DND-41 (cell line): ENCODE results near the gene MAG.

Source experiments
- ATAC-seq: fragments of 200-7000 bp; cut with Tn5 transposase; 3 replicates; pipeline ENCODE4 v1.9.1; 2021; ENCODE audit warnings: low read depth; ENCODE audit not compliant: insufficient read depth
- DNase-seq: peaks from one replicate; pipeline ENCODE4 v3.0.0-alpha.2; 2020
- H2AFZ ChIP-seq: 2 replicates; pipeline ENCODE4 v1.6.0; 2012; ENCODE audit warnings: low read depth, low read length
- H3K27ac ChIP-seq: 2 replicates; pipeline ENCODE4 v1.5.1; 2012; ENCODE audit warnings: low read length, inconsistent platforms
- H3K27me3 ChIP-seq: fragments of 200-600 bp; sonication (generic); 2 replicates; pipeline ENCODE4 v1.6.0; 2012; ENCODE audit warnings: low read length, mild to moderate bottlenecking, inconsistent platforms; ENCODE audit not compliant: insufficient read depth, poor library complexity
- H3K36me3 ChIP-seq: 2 replicates; pipeline ENCODE4 v1.5.1; 2012; ENCODE audit warnings: low read length, inconsistent platforms; ENCODE audit not compliant: insufficient read depth
- H3K4me1 ChIP-seq: 2 replicates; pipeline ENCODE4 v1.5.1; 2012; ENCODE audit warnings: mild to moderate bottlenecking, low read length; ENCODE audit not compliant: insufficient read depth
- H3K4me2 ChIP-seq: 2 replicates; pipeline ENCODE4 v1.6.0; 2012; ENCODE audit warnings: mild to moderate bottlenecking, moderate library complexity, low read length, inconsistent platforms; ENCODE audit not compliant: insufficient read depth
- H3K4me3 ChIP-seq, 2 experiments: fragments of 200-600 bp in 1 of 2; shearing (Covaris generic) in 1 of 2; 2 replicates each; pipeline ENCODE4 v1.5.1; 2012 to 2016; ENCODE audit warnings: inconsistent platforms in 2 of 2, low read length in 2 of 2, mild to moderate bottlenecking in 2 of 2, low read depth in 1 of 2, moderate library complexity in 1 of 2
- H3K79me2 ChIP-seq: 2 replicates; pipeline ENCODE4 v1.6.0; 2012; ENCODE audit warnings: low read length, inconsistent platforms; ENCODE audit not compliant: insufficient read depth
- H3K9ac ChIP-seq: 2 replicates; pipeline ENCODE4 v1.6.0; 2012; ENCODE audit warnings: low read depth, mild to moderate bottlenecking, inconsistent platforms, low read length, moderate library complexity
- H3K9me3 ChIP-seq: 2 replicates; pipeline ENCODE4 v1.5.1; 2012; ENCODE audit warnings: low read length, moderate library complexity, mild to moderate bottlenecking, inconsistent platforms; ENCODE audit not compliant: insufficient read depth, severe bottlenecking
- H4K20me1 ChIP-seq: 2 replicates; pipeline ENCODE4 v1.6.0; 2012; ENCODE audit warnings: low read length; ENCODE audit not compliant: insufficient read depth
- CTCF ChIP-seq: IDR thresholded peaks from 2 replicates; pipeline ENCODE4 v1.5.1; 2012; ENCODE audit warnings: borderline replicate concordance, low read length, moderate library complexity, mild to moderate bottlenecking; ENCODE audit not compliant: poor library complexity, severe bottlenecking; ENCODE audit errors: extremely low read depth
- EZH2 ChIP-seq: IDR thresholded peaks from 3 replicates; pipeline ENCODE4 v1.6.1; 2012; ENCODE audit warnings: borderline replicate concordance, low read depth, mild to moderate bottlenecking, moderate library complexity, low read length, inconsistent platforms; ENCODE audit not compliant: severe bottlenecking

Gene MAG

GRCh38 chr19:35351411-35352176, 59.6 kb downstream of the MAG start:
- peaks cover 11% of the 10 kb centered on the region for H3K27me3 ChIP-seq
- no peak overlapping the region for H3K4me2 ChIP-seq
- no peak for ATAC-seq
- H3K27ac ChIP-seq = no peak overlapping the region
- H4K20me1 ChIP-seq = no peaks in the 10 kb centered on the region
- no peak overlapping the region for H3K4me3 ChIP-seq
- H3K9me3 ChIP-seq = no peaks in the 10 kb centered on the region
- no peaks in the 10 kb centered on the region for H3K79me2 ChIP-seq
- no peak for DNase-seq
- TF ChIP-seq CTCF (no peak), EZH2 (no peak)
- no peak overlapping the region for H2AFZ ChIP-seq
- H3K4me1 ChIP-seq = peaks cover 15% of the 10 kb centered on the region
- no peaks in the 10 kb centered on the region for H3K36me3 ChIP-seq
- H3K9ac ChIP-seq = no peak overlapping the region

DNA sequence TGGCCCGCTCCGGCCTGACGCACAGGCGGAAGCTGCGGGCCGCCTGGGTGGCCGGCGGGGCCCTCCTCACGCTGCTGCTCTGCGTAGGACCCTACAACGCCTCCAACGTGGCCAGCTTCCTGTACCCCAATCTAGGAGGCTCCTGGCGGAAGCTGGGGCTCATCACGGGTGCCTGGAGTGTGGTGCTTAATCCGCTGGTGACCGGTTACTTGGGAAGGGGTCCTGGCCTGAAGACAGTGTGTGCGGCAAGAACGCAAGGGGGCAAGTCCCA, 60.2 kb downstream of the MAG start:
- H3K9me3 ChIP-seq = no peaks in the 10 kb centered on the region
- H3K9ac ChIP-seq = no peak overlapping the region
- H3K4me2 ChIP-seq = no peak overlapping the region
- ATAC-seq (no peak), DNase-seq (no peak)
- H3K27ac ChIP-seq = no peak overlapping the region
- no peak overlapping the region for H2AFZ ChIP-seq
- peaks cover 10% of the 10 kb centered on the region for H3K4me1 ChIP-seq
- no peaks in the 10 kb centered on the region for H4K20me1 ChIP-seq
- H3K36me3 ChIP-seq = no peaks in the 10 kb centered on the region
- no peaks in the 10 kb centered on the region for H3K79me2 ChIP-seq
- H3K4me3 ChIP-seq = no peak overlapping the region
- H3K27me3 ChIP-seq = peaks cover 5% of the 10 kb centered on the region
- no peak for TF ChIP-seq EZH2
- TF ChIP-seq CTCF = no peak

DNA sequence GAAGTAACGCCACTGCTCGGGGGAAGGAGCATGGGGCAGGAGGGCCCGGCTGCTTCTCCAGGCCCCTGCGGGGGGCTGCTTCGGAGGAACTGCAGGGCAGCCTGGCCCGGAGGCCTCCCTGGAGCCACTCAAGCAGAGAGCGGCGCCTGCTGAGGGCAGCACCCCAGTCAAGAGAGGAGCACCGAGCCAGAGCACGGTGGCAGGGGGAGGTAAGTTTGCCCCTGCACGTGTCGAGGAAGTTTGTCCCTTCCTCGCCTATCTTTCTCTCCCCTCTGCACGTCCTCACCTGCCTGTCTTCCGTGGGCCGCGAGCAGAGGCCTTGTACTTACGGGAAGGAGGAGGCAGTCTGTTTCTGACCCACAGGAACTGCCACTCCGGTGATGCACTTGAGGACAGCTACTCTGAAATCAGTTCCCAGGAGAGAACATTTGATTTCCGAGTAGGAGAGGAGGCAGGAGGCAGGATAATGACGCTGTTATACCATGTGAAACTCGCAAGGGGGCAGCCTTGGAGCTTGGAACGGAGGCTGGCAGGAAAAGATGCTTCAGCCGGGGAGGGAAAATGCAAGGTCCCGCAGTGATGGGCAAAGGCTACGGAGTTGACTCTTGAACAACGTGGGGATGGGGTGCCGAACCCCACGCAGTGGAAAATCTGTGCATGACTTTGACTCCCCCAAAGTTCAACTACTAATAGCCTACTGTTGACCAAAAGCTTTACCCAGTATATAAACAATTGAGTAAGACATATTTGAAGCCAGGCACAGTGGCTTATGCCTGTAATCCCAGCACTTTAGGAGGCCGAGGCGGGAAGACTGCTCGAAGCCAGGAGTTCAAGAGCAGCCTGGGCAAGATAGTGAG, 60.7 kb downstream of the MAG start:
- H2AFZ ChIP-seq = no peak overlapping the region; the same call in 1 of the 2 replicates

More for the DNA sequence above, 60.7 kb downstream of the MAG start:
- Histone ChIP-seq H3K4me2 (no peak overlapping the region), H4K20me1 (no peaks in the 10 kb centered on the region), H3K9me3 (no peaks in the 10 kb centered on the region), H3K36me3 (no peaks in the 10 kb centered on the region), H3K4me1 (peaks cover 4% of the 10 kb centered on the region), H3K27me3 (peaks cover under 1% of the 10 kb centered on the region), H3K27ac (no peak overlapping the region), H3K79me2 (no peaks in the 10 kb centered on the region), H3K4me3 (no peak overlapping the region), H3K9ac (no peak overlapping the region)
- ATAC-seq = peak; percentile 80
- peak; percentile 93 for TF ChIP-seq CTCF
- no peak for TF ChIP-seq EZH2
- DNase-seq = peak; percentile 61
